Trophoblast cell (in vitro differentiated cells and primary cell): ENCODE measurements around the gene TAPT1.

ENCODE experiments used
- DNase-seq, 2 donors: peaks; one replicate each; pipeline ENCODE4 v3.0.0-alpha.2; 2016
- H2AFZ ChIP-seq: 2 replicates; pipeline ENCODE4 v1.6.1; 2013; ENCODE audit warnings: low read length, moderate library complexity, mild to moderate bottlenecking; ENCODE audit not compliant: insufficient read depth, poor library complexity
- H2AK5ac ChIP-seq: 2 replicates; pipeline ENCODE4 v1.6.1; 2013; ENCODE audit warnings: mild to moderate bottlenecking, low read length
- H2BK120ac ChIP-seq: 2 replicates; pipeline ENCODE4 v1.6.1; 2013; ENCODE audit warnings: low read length, mild to moderate bottlenecking, moderate library complexity; ENCODE audit not compliant: insufficient read depth, poor library complexity
- H2BK12ac ChIP-seq: 2 replicates; pipeline ENCODE4 v1.6.1; 2013; ENCODE audit warnings: mild to moderate bottlenecking, low read length, moderate library complexity
- H2BK5ac ChIP-seq: 2 replicates; pipeline ENCODE4 v1.6.1; 2013; ENCODE audit warnings: low read length, low read depth, moderate library complexity, mild to moderate bottlenecking; ENCODE audit not compliant: poor library complexity
- H3K14ac ChIP-seq: 2 replicates; pipeline ENCODE4 v1.6.1; 2013; ENCODE audit warnings: mild to moderate bottlenecking, low read length
- H3K18ac ChIP-seq: 2 replicates; pipeline ENCODE4 v1.6.1; 2013; ENCODE audit warnings: mild to moderate bottlenecking, low read length
- H3K23ac ChIP-seq: 2 replicates; pipeline ENCODE4 v1.6.1; 2013; ENCODE audit warnings: low read length
- H3K27ac ChIP-seq: 2 replicates; pipeline ENCODE4 v1.5.1; 2013; ENCODE audit warnings: low read depth, mild to moderate bottlenecking, inconsistent platforms, low read length, moderate library complexity
- H3K27me3 ChIP-seq: 2 replicates; pipeline ENCODE4 v1.6.1; 2013; ENCODE audit warnings: inconsistent platforms, mild to moderate bottlenecking, low read length, moderate library complexity; ENCODE audit not compliant: insufficient read depth
- H3K36me3 ChIP-seq, 2 experiments: 1 replicate in 1 of 2; 2 replicates in 1 of 2; pipeline ENCODE4 v1.6.1; 2013; ENCODE audit warnings: low read length in 2 of 2, mild to moderate bottlenecking in 2 of 2, moderate library complexity in 1 of 2; ENCODE audit not compliant: insufficient read depth in 2 of 2, control insufficient read depth in 1 of 2
- H3K4ac ChIP-seq: 2 replicates; pipeline ENCODE4 v1.6.1; 2013; ENCODE audit warnings: low read depth, mild to moderate bottlenecking, low read length, moderate library complexity
- H3K4me1 ChIP-seq, 2 experiments: 1 replicate in 1 of 2; 2 replicates in 1 of 2; pipeline ENCODE4 v1.6.1; 2013; ENCODE audit warnings: low read length in 2 of 2, mild to moderate bottlenecking in 2 of 2, moderate library complexity in 1 of 2; ENCODE audit not compliant: insufficient read depth in 2 of 2, control insufficient read depth in 1 of 2
- H3K4me2 ChIP-seq: 2 replicates; pipeline ENCODE4 v1.6.1; 2013; ENCODE audit warnings: inconsistent platforms, mild to moderate bottlenecking, low read length, moderate library complexity
- H3K4me3 ChIP-seq: 2 replicates; pipeline ENCODE4 v1.5.1; 2013; ENCODE audit warnings: mild to moderate bottlenecking, low read depth, low read length, inconsistent platforms
- H3K79me1 ChIP-seq: one replicate; pipeline ENCODE4 v1.6.1; 2013; ENCODE audit warnings: low read length
- H3K79me2 ChIP-seq: 2 replicates; pipeline ENCODE4 v1.6.1; 2013; ENCODE audit warnings: low read length, mild to moderate bottlenecking; ENCODE audit not compliant: control insufficient read depth, insufficient read depth, poor library complexity
- H3K9ac ChIP-seq: 2 replicates; pipeline ENCODE4 v1.6.1; 2013; ENCODE audit warnings: mild to moderate bottlenecking, low read length
- H3K9me3 ChIP-seq: 2 replicates; pipeline ENCODE4 v1.6.1; 2013; ENCODE audit warnings: low read depth, mild to moderate bottlenecking, control low read depth, inconsistent platforms, low read length; ENCODE audit not compliant: insufficient read depth
- H4K12ac ChIP-seq: 2 replicates; pipeline ENCODE4 v1.6.1; 2013; ENCODE audit warnings: low read depth, mild to moderate bottlenecking, low read length, moderate library complexity
- H4K8ac ChIP-seq: 2 replicates; pipeline ENCODE4 v1.6.1; 2013; ENCODE audit warnings: low read depth, mild to moderate bottlenecking, low read length, moderate library complexity
- H4K91ac ChIP-seq: one replicate; pipeline ENCODE4 v1.6.1; 2013; ENCODE audit warnings: low read depth, mild to moderate bottlenecking, low read length, moderate library complexity
- WGBS: extraction: QIAGEN DNeasy Blood & Tissue Kit; methylation state at CpG from one replicate; pipeline ENCODE4 v1.1.7; 2013; ENCODE audit warnings: missing lambda C conversion rate; ENCODE audit not compliant: insufficient read length, insufficient coverage; ENCODE audit errors: extremely low coverage; 5-methylcytosine and 5-hydroxymethylcytosine counted together

The TAPT1 gene

GRCh38 chr4:16265820-16266219 is 39.5 kb upstream of the TAPT1 start:
- Histone ChIP-seq H3K9ac (no peak overlapping the region), H2BK12ac (no peak overlapping the region), H3K4ac (no peak overlapping the region), H3K27ac (no peak overlapping the region), H3K4me2 (no peak overlapping the region), H2AK5ac (no peak overlapping the region), H4K91ac (no peak overlapping the region), H4K12ac (no peak overlapping the region), H3K27me3 (no peaks in the 10 kb centered on the region), H3K79me1 (no peaks in the 10 kb centered on the region), H3K23ac (no peak overlapping the region), H3K4me1 (no peaks in the 10 kb centered on the region), H3K14ac (no peak overlapping the region), H3K36me3 (no peaks in the 10 kb centered on the region), H3K9me3 (no peaks in the 10 kb centered on the region), H2AFZ (no peak overlapping the region), H2BK120ac (no peak overlapping the region), H4K8ac (no peak overlapping the region), H3K79me2 (no peaks in the 10 kb centered on the region), H2BK5ac (no peak overlapping the region), H3K4me3 (no peak overlapping the region), H3K18ac (no peak overlapping the region)
- no CpG with 5 or more reads among the region's 3 CpGs for WGBS
- DNase-seq: no peak

GRCh38 chr4:16264798-16265197 is 38.5 kb upstream of the TAPT1 start:
- no peak overlapping the region for H4K91ac ChIP-seq
- no peaks in the 10 kb centered on the region for H3K79me2 ChIP-seq
- H3K9me3 ChIP-seq: no peaks in the 10 kb centered on the region
- WGBS: no CpG with 5 or more reads among the region's 3 CpGs
- H3K27ac ChIP-seq: no peak overlapping the region
- H3K4ac ChIP-seq: no peak overlapping the region
- no peak overlapping the region for H2BK12ac ChIP-seq
- no peaks in the 10 kb centered on the region for H3K4me1 ChIP-seq
- no peak overlapping the region for H2AFZ ChIP-seq
- H3K9ac ChIP-seq: no peak overlapping the region
- H2BK5ac ChIP-seq: no peak overlapping the region
- no peak overlapping the region for H3K23ac ChIP-seq
- no peak overlapping the region for H3K4me3 ChIP-seq
- H3K36me3 ChIP-seq: no peaks in the 10 kb centered on the region
- H3K14ac ChIP-seq: no peak overlapping the region
- no peak overlapping the region for H4K12ac ChIP-seq
- H3K27me3 ChIP-seq: no peaks in the 10 kb centered on the region
- no peak overlapping the region for H3K4me2 ChIP-seq
- peak in 1 of 2 donors; percentile 74 for DNase-seq
- no peaks in the 10 kb centered on the region for H3K79me1 ChIP-seq
- no peak overlapping the region for H2BK120ac ChIP-seq
- H4K8ac ChIP-seq: no peak overlapping the region
- no peak overlapping the region for H2AK5ac ChIP-seq
- H3K18ac ChIP-seq: no peak overlapping the region

GRCh38 chr4:16263056-16263455 is 36.8 kb upstream of the TAPT1 start:
- no peak overlapping the region for H2AFZ ChIP-seq
- H4K12ac ChIP-seq: no peak overlapping the region
- H3K4me1 ChIP-seq: no peaks in the 10 kb centered on the region
- H2AK5ac ChIP-seq: no peak overlapping the region
- no peaks in the 10 kb centered on the region for H3K9me3 ChIP-seq
- H3K79me1 ChIP-seq: no peaks in the 10 kb centered on the region
- H2BK5ac ChIP-seq: no peak overlapping the region
- DNase-seq: no peak
- H4K8ac ChIP-seq: no peak overlapping the region
- H2BK12ac ChIP-seq: no peak overlapping the region
- H3K27ac ChIP-seq: no peak overlapping the region
- no peak overlapping the region for H4K91ac ChIP-seq
- no peaks in the 10 kb centered on the region for H3K27me3 ChIP-seq
- H3K9ac ChIP-seq: no peak overlapping the region
- H3K23ac ChIP-seq: no peak overlapping the region
- no peak overlapping the region for H3K14ac ChIP-seq
- H3K4ac ChIP-seq: no peak overlapping the region
- H3K36me3 ChIP-seq: no peaks in the 10 kb centered on the region
- H2BK120ac ChIP-seq: no peak overlapping the region
- no peak overlapping the region for H3K4me3 ChIP-seq
- H3K18ac ChIP-seq: no peak overlapping the region
- H3K4me2 ChIP-seq: no peak overlapping the region
- no CpG with 5 or more reads among the region's 2 CpGs for whole genome bisulfite sequencing
- no peaks in the 10 kb centered on the region for H3K79me2 ChIP-seq

GRCh38 chr4:16262188-16262587 is 35.9 kb upstream of the TAPT1 start:
- Histone ChIP-seq H2BK5ac (no peak overlapping the region), H3K79me1 (no peaks in the 10 kb centered on the region), H4K12ac (no peak overlapping the region), H2AFZ (no peak overlapping the region), H2BK12ac (no peak overlapping the region), H3K36me3 (no peaks in the 10 kb centered on the region), H3K4me3 (no peak overlapping the region), H3K79me2 (no peaks in the 10 kb centered on the region), H3K14ac (no peak overlapping the region), H4K8ac (no peak overlapping the region), H3K18ac (no peak overlapping the region), H3K27me3 (no peaks in the 10 kb centered on the region), H2AK5ac (no peak overlapping the region), H3K9ac (no peak overlapping the region), H3K4me2 (no peak overlapping the region), H3K4ac (no peak overlapping the region), H3K23ac (no peak overlapping the region), H2BK120ac (no peak overlapping the region), H3K27ac (no peak overlapping the region), H4K91ac (no peak overlapping the region), H3K9me3 (no peaks in the 10 kb centered on the region), H3K4me1 (no peaks in the 10 kb centered on the region)
- WGBS: no CpG with 5 or more reads among the region's 4 CpGs
- no peak for DNase-seq
